ENCODE results near the gene MCM5.

Gene MCM5

DNA sequence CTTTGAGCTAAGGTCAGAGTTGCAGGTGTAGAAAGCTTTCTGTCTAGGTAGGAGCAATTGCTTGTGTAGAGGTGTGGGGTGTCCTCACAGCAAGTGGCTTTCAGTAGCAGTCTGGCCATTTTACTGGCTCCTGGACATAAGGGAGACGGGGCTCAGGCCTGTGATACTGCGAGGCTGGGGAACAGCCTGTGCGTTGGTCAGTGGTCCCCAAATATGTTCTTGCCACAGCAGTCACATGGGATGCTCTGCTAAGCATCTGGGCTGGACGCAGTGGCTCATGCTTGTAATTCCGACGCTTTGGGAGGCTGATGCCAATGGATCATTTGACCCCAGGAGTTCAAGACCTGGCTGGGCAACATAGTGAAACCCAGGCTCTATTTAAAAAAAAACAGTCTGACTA is 1.9 kb downstream of the MCM5 start:
- TF ChIP-seq TAF1 (IDR thresholded peaks at IDR 0.05; ENCODE audit: low read depth): no peak
- TF ChIP-seq TEAD4 (IDR thresholded peaks at IDR 0.05): no peak
- TF ChIP-seq, protein P1, sequence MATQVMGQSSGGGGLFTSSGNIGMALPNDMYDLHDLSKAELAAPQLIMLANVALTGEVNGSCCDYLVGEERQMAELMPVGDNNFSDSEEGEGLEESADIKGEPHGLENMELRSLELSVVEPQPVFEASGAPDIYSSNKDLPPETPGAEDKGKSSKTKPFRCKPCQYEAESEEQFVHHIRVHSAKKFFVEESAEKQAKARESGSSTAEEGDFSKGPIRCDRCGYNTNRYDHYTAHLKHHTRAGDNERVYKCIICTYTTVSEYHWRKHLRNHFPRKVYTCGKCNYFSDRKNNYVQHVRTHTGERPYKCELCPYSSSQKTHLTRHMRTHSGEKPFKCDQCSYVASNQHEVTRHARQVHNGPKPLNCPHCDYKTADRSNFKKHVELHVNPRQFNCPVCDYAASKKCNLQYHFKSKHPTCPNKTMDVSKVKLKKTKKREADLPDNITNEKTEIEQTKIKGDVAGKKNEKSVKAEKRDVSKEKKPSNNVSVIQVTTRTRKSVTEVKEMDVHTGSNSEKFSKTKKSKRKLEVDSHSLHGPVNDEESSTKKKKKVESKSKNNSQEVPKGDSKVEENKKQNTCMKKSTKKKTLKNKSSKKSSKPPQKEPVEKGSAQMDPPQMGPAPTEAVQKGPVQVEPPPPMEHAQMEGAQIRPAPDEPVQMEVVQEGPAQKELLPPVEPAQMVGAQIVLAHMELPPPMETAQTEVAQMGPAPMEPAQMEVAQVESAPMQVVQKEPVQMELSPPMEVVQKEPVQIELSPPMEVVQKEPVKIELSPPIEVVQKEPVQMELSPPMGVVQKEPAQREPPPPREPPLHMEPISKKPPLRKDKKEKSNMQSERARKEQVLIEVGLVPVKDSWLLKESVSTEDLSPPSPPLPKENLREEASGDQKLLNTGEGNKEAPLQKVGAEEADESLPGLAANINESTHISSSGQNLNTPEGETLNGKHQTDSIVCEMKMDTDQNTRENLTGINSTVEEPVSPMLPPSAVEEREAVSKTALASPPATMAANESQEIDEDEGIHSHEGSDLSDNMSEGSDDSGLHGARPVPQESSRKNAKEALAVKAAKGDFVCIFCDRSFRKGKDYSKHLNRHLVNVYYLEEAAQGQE (IDR thresholded peaks at IDR 0.05; ENCODE audit: low read depth): no peak
- TF ChIP-seq RAD21 (IDR thresholded peaks at IDR 0.05; ENCODE audit: low read depth): no peak
- TF ChIP-seq, protein P2, sequence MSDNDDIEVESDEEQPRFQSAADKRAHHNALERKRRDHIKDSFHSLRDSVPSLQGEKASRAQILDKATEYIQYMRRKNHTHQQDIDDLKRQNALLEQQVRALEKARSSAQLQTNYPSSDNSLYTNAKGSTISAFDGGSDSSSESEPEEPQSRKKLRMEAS (IDR thresholded peaks at IDR 0.05): no peak
- no peak for TF ChIP-seq TCF12 (IDR thresholded peaks at IDR 0.05; ENCODE audit: low read depth)
- no peak for TF ChIP-seq ZBTB7A (IDR thresholded peaks at IDR 0.05; ENCODE audit: low read depth)
- no peak for TF ChIP-seq FOXM1 (IDR thresholded peaks at IDR 0.05; ENCODE audit: borderline replicate concordance, low read depth)
- TF ChIP-seq NFIC (IDR thresholded peaks at IDR 0.05): no peak
- TF ChIP-seq YY1 (IDR thresholded peaks at IDR 0.05; ENCODE audit: low read depth): no peak
- TF ChIP-seq CREB1 (IDR thresholded peaks at IDR 0.05; ENCODE audit: low read depth): no peak
- no peak for TF ChIP-seq CEBPB (IDR thresholded peaks at IDR 0.05)
- TF ChIP-seq, protein P3, sequence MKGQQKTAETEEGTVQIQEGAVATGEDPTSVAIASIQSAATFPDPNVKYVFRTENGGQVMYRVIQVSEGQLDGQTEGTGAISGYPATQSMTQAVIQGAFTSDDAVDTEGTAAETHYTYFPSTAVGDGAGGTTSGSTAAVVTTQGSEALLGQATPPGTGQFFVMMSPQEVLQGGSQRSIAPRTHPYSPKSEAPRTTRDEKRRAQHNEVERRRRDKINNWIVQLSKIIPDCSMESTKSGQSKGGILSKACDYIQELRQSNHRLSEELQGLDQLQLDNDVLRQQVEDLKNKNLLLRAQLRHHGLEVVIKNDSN (IDR thresholded peaks at IDR 0.05): no peak
- TF ChIP-seq EP300 (IDR thresholded peaks at IDR 0.05; ENCODE audit: borderline replicate concordance): no peak
- no peak for TF ChIP-seq EGR1 (IDR thresholded peaks at IDR 0.05)

DNA sequence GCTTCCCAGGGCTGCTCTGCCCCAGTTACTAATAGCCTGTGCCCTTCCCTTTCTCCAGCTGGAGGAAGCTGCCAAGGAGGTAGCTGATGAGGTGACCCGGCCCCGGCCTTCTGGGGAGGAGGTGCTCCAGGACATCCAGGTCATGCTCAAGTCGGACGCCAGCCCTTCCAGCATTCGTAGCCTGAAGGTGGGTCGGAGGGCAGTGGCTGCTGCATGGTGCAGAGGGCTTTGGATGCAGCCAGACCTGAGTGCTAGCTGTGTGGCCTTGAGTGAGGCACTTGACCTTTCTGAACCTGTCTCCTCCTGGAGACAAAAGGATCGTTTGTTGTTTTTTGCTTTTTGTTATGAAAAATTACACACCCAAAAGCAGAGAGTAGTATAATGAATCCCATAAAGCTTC is 3.4 kb downstream of the MCM5 start:
- TF ChIP-seq FOXM1 (IDR thresholded peaks at IDR 0.05; ENCODE audit: borderline replicate concordance, low read depth): no peak
- TF ChIP-seq RAD21 (IDR thresholded peaks at IDR 0.05; ENCODE audit: low read depth): no peak
- no peak for TF ChIP-seq ZBTB7A (IDR thresholded peaks at IDR 0.05; ENCODE audit: low read depth)
- TF ChIP-seq TEAD4 (IDR thresholded peaks at IDR 0.05): no peak
- TF ChIP-seq CREB1 (IDR thresholded peaks at IDR 0.05; ENCODE audit: low read depth): no peak
- no peak for TF ChIP-seq EP300 (IDR thresholded peaks at IDR 0.05; ENCODE audit: borderline replicate concordance)
- TF ChIP-seq, protein P2 (IDR thresholded peaks at IDR 0.05): no peak
- TF ChIP-seq NFIC (IDR thresholded peaks at IDR 0.05): no peak
- TF ChIP-seq EGR1 (IDR thresholded peaks at IDR 0.05): no peak
- no peak for TF ChIP-seq YY1 (IDR thresholded peaks at IDR 0.05; ENCODE audit: low read depth)
- no peak for TF ChIP-seq TCF12 (IDR thresholded peaks at IDR 0.05; ENCODE audit: low read depth)
- TF ChIP-seq, protein P3 (IDR thresholded peaks at IDR 0.05): no peak
- no peak for TF ChIP-seq TAF1 (IDR thresholded peaks at IDR 0.05; ENCODE audit: low read depth)
- TF ChIP-seq, protein P1 (IDR thresholded peaks at IDR 0.05; ENCODE audit: low read depth): no peak
- no peak for TF ChIP-seq CEBPB (IDR thresholded peaks at IDR 0.05)

DNA sequence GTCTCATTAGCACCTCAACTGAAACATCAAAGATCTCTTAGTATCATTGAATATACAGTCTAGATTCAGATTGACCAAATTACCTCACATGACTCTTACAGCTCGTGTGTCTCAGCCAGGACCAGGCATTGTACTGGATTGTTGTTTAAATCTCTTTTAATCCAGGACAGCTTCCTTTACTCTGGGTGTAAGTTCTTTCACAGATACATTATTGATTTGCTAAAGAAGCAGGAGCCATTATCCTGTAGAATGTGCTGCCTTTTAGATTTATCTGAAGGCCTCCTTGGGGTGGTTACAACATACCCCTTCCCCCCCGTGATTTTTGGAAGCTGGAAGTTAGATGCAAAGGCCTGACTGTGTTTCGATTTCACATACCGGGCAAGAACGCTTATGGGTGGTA is 4.2 kb downstream of the MCM5 start:
- TF ChIP-seq EP300 (IDR thresholded peaks at IDR 0.05; ENCODE audit: borderline replicate concordance) (no peak), CEBPB (IDR thresholded peaks at IDR 0.05) (no peak), TEAD4 (IDR thresholded peaks at IDR 0.05) (no peak), NFIC (IDR thresholded peaks at IDR 0.05) (no peak), CREB1 (IDR thresholded peaks at IDR 0.05; ENCODE audit: low read depth) (no peak), FOXM1 (IDR thresholded peaks at IDR 0.05; ENCODE audit: borderline replicate concordance, low read depth) (no peak), TAF1 (IDR thresholded peaks at IDR 0.05; ENCODE audit: low read depth) (no peak), EGR1 (IDR thresholded peaks at IDR 0.05) (no peak), RAD21 (IDR thresholded peaks at IDR 0.05; ENCODE audit: low read depth) (no peak), ZBTB7A (IDR thresholded peaks at IDR 0.05; ENCODE audit: low read depth) (no peak), YY1 (IDR thresholded peaks at IDR 0.05; ENCODE audit: low read depth) (no peak), TCF12 (IDR thresholded peaks at IDR 0.05; ENCODE audit: low read depth) (no peak)
- TF ChIP-seq, protein P3 (IDR thresholded peaks at IDR 0.05): no peak
- TF ChIP-seq, protein P1 (IDR thresholded peaks at IDR 0.05; ENCODE audit: low read depth): no peak
- TF ChIP-seq, protein P2 (IDR thresholded peaks at IDR 0.05): no peak

Data from Ishikawa (cell line).